ENCODE results near the gene OR2J2. TPM values are rescaled to one million over a fixed set of nuclear protein-coding genes. Genes with fewer than 3 reads are reported as not detected.
"Not testable (repeated sequence)": the region's sequence is repeated elsewhere in the genome, so short reads cannot be mapped to it uniquely, and the experiment has no call there.

Gene OR2J2
- total and polyA plus RNA-seq, 4 donors = not detected

GRCh38 chr6:29183594-29183993, 12.9 kb downstream of the OR2J2 start:
- 66% methylated on average over 1 of the region's 1 CpG for whole genome bisulfite sequencing
- Histone ChIP-seq H3K9ac (ENCODE audit: low read depth in 1 of 2, low read length in 2 of 2) (no peak overlapping the region), H3K27ac (ENCODE audit: low read depth in 1 of 2, low read length in 2 of 2) (no peak overlapping the region), H3K36me3 (ENCODE audit: control insufficient read depth in 4 of 4, insufficient read depth in 3 of 4, low read depth in 1 of 4, low read length in 3 of 4) (no peaks in the 10 kb centered on the region), H3K4me3 (ENCODE audit: low read depth in 1 of 3, low read length in 3 of 3) (no peak overlapping the region), H3K27me3 (ENCODE audit: control insufficient read depth in 4 of 4, insufficient read depth in 4 of 4, low read length in 3 of 4) (no peaks in the 10 kb centered on the region), H3K4me1 (ENCODE audit: control insufficient read depth in 4 of 4, insufficient read depth in 4 of 4, low read length in 3 of 4) (no peaks in the 10 kb centered on the region), H3K9me3 (ENCODE audit: control insufficient read depth in 4 of 4, low read length in 3 of 4) (peaks cover 0 to 6% (median 0%) of the 10 kb centered on the region in 4 donors)
- TF ChIP-seq, protein P1, sequence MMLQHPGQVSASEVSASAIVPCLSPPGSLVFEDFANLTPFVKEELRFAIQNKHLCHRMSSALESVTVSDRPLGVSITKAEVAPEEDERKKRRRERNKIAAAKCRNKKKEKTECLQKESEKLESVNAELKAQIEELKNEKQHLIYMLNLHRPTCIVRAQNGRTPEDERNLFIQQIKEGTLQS (IDR thresholded peaks at IDR 0.05) = no peak
- TF ChIP-seq SP1 (IDR thresholded peaks at IDR 0.05) (no peak), YY1 (IDR thresholded peaks at IDR 0.05) (no peak), GABPA (IDR thresholded peaks at IDR 0.05 in 1 of 2, conservative IDR thresholded peaks at IDR 0.05 in 1 of 2) (no peak), MAX (IDR thresholded peaks at IDR 0.05) (no peak), NR2F2 (IDR thresholded peaks at IDR 0.05) (no peak), RXRA (IDR thresholded peaks at IDR 0.05) (no peak), JUND (IDR thresholded peaks at IDR 0.05) (no peak)
- TF ChIP-seq, protein P2, sequence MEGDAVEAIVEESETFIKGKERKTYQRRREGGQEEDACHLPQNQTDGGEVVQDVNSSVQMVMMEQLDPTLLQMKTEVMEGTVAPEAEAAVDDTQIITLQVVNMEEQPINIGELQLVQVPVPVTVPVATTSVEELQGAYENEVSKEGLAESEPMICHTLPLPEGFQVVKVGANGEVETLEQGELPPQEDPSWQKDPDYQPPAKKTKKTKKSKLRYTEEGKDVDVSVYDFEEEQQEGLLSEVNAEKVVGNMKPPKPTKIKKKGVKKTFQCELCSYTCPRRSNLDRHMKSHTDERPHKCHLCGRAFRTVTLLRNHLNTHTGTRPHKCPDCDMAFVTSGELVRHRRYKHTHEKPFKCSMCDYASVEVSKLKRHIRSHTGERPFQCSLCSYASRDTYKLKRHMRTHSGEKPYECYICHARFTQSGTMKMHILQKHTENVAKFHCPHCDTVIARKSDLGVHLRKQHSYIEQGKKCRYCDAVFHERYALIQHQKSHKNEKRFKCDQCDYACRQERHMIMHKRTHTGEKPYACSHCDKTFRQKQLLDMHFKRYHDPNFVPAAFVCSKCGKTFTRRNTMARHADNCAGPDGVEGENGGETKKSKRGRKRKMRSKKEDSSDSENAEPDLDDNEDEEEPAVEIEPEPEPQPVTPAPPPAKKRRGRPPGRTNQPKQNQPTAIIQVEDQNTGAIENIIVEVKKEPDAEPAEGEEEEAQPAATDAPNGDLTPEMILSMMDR (IDR thresholded peaks at IDR 0.05; ENCODE audit: low read depth, low read length, missing input control) = no peak
- no peak for DNase-seq (ENCODE audit: low spot score)

GRCh38 chr6:29188659-29189058, 18.0 kb downstream of the OR2J2 start:
- 49% methylated on average over 1 of the region's 1 CpG for WGBS
- not testable (repeated sequence) for H3K27ac ChIP-seq (ENCODE audit: low read depth in 1 of 2, low read length in 2 of 2); H3K27me3 ChIP-seq (ENCODE audit: control insufficient read depth in 4 of 4, insufficient read depth in 4 of 4, low read length in 3 of 4); H3K4me3 ChIP-seq (ENCODE audit: low read depth in 1 of 3, low read length in 3 of 3); H3K36me3 ChIP-seq (ENCODE audit: control insufficient read depth in 4 of 4, insufficient read depth in 3 of 4, low read depth in 1 of 4, low read length in 3 of 4); DNase-seq (ENCODE audit: low spot score); H3K9me3 ChIP-seq (ENCODE audit: control insufficient read depth in 4 of 4, low read length in 3 of 4); H3K4me1 ChIP-seq (ENCODE audit: control insufficient read depth in 4 of 4, insufficient read depth in 4 of 4, low read length in 3 of 4); H3K9ac ChIP-seq (ENCODE audit: low read depth in 1 of 2, low read length in 2 of 2)

DNA sequence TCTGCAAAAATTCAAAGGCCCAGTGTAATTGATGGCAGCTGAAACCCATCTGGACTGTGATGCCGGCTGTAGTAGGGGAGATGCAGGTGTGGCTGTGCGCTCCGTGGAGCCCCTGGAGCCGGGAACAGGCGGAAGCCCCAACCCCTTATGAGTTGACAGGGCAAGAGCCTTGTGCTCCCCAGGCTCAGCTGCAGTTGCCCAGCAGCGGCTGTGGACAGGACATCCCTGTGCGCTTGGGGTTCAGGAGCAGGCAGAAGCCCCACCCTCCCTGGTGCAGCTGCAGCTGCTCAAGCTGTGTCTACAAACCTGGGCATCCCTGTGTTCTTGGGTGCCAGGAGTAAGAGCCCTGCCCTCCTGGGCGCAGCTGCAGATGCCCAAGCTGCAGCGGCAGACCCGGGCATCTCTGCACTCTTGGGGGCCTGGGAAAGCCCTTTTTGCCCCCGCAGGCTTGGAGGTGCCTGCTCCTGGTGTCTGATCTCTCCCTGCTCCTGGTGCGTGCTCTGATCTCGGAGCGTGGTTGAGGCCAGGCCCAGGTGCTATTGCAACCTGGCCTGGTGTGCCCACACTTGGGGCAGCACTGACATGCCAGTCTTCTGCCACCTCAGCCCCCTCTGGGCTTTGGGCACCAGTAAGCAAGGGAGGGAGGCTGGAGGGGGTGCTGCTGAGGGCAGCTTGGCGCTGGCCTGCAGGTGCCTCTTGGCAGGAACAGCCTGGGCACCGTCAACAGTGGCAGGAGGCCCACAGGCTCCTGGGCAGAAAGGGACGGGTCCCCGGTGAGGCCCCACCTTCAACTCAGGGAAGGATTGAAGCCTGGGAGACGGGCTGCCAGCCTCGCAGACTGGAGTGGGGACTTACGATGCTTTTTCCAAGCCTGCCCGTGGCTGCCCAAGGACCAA, 30.3 kb downstream of the OR2J2 start:
- Histone ChIP-seq H3K9ac (ENCODE audit: low read depth in 1 of 2, low read length in 2 of 2) (no peak overlapping the region), H3K4me1 (ENCODE audit: control insufficient read depth in 4 of 4, insufficient read depth in 4 of 4, low read length in 3 of 4) (no peaks in the 10 kb centered on the region), H3K9me3 (ENCODE audit: control insufficient read depth in 4 of 4, low read length in 3 of 4) (no peaks in the 10 kb centered on the region), H3K36me3 (ENCODE audit: control insufficient read depth in 4 of 4, insufficient read depth in 3 of 4, low read depth in 1 of 4, low read length in 3 of 4) (no peaks in the 10 kb centered on the region), H3K27ac (ENCODE audit: low read depth in 1 of 2, low read length in 2 of 2) (no peak overlapping the region), H3K27me3 (ENCODE audit: control insufficient read depth in 4 of 4, insufficient read depth in 4 of 4, low read length in 3 of 4) (no peaks in the 10 kb centered on the region), H3K4me3 (ENCODE audit: low read depth in 1 of 3, low read length in 3 of 3) (no peak overlapping the region)
- DNase-seq (ENCODE audit: low spot score) = no peak
- WGBS = 91% methylated on average over 22 of the region's 22 CpGs
- TF ChIP-seq HNF4A (conservative IDR thresholded peaks at IDR 0.05) = no peak
- no peak for TF ChIP-seq RAD21 (IDR thresholded peaks at IDR 0.05)
- TF ChIP-seq ZBTB33 (IDR thresholded peaks at IDR 0.05) = no peak
- no peak for TF ChIP-seq EGR1 (IDR thresholded peaks at IDR 0.05; ENCODE audit: low read depth in 2 of 2)
- no peak for TF ChIP-seq SP1 (IDR thresholded peaks at IDR 0.05)
- no peak for TF ChIP-seq TAF1 (conservative IDR thresholded peaks at IDR 0.05)
- no peak for TF ChIP-seq JUND (IDR thresholded peaks at IDR 0.05)
- TF ChIP-seq FOXA1 (IDR thresholded peaks at IDR 0.05) = no peak
- TF ChIP-seq FOXA2 (IDR thresholded peaks at IDR 0.05) = no peak
- TF ChIP-seq HNF4G (IDR thresholded peaks at IDR 0.05) = no peak
- TF ChIP-seq NR2F2 (IDR thresholded peaks at IDR 0.05) = no peak
- TF ChIP-seq, protein P2 (IDR thresholded peaks at IDR 0.05; ENCODE audit: low read depth, low read length, missing input control) = no peak
- TF ChIP-seq MAX (IDR thresholded peaks at IDR 0.05) = no peak

All from liver (tissue), 9 donors.